Measurements from ENCODE around the gene TMIGD2.
"Not testable (repeated sequence)": the region's sequence is repeated elsewhere in the genome, so short reads cannot be mapped to it uniquely, and the experiment has no call there.

TMIGD2 gene

GRCh38 chr19:4295972-4296771 is 6.0 kb downstream of the TMIGD2 start:
- peak; percentile 81 for DNase-seq

- DNase-seq, result no peak
These were observed 7.8 kb downstream of the TMIGD2 start for GRCh38 chr19:4294389-4294788.

GRCh38 chr19:4292515-4292914 is 9.7 kb downstream of the TMIGD2 start:
- no peak for DNase-seq

GRCh38 chr19:4291184-4291732 is 10.9 kb downstream of the TMIGD2 start:
- DNase-seq, result no peak

GRCh38 chr19:4288091-4288777 is 14.0 kb downstream of the TMIGD2 start:
- DNase-seq, result no peak

- not testable (repeated sequence) for DNase-seq
These were observed 16.0 kb downstream of the TMIGD2 start for GRCh38 chr19:4286141-4286540.

- DNase-seq, result no peak
These were observed 17.2 kb downstream of the TMIGD2 start for GRCh38 chr19:4284974-4285373.

- no peak for DNase-seq
These were observed 17.8 kb downstream of the TMIGD2 start for GRCh38 chr19:4284176-4284958.

GRCh38 chr19:4279530-4280422 is 22.4 kb downstream of the TMIGD2 start:
- DNase-seq, result no peak

- DNase-seq, result no peak
These were observed 23.0 kb downstream of the TMIGD2 start for GRCh38 chr19:4279267-4279529.

- DNase-seq, result no peak
These were observed 23.5 kb downstream of the TMIGD2 start, which contains the start of gene SHD for GRCh38 chr19:4278419-4279266. Gene SHD, plus strand, starts transcription at chr19:4279266. Its CDS starts 798 bp downstream, at chr19:4280064.

GRCh38 chr19:4278010-4278409 is 24.2 kb downstream of the TMIGD2 start:
- no peak for DNase-seq

GRCh38 chr19:4277191-4277696 is 24.9 kb downstream of the TMIGD2 start:
- DNase-seq, result no peak

GRCh38 chr19:4274321-4274686 is 27.9 kb downstream of the TMIGD2 start:
- DNase-seq, result not testable (repeated sequence)

GRCh38 chr19:4272894-4273293 is 29.3 kb downstream of the TMIGD2 start:
- no peak for DNase-seq

- no peak for DNase-seq
These were observed 33.3 kb downstream of the TMIGD2 start for GRCh38 chr19:4268816-4269430.

GRCh38 chr19:4267901-4268815 is 34.0 kb downstream of the TMIGD2 start:
- DNase-seq, result no peak

GRCh38 chr19:4267101-4267900 is 34.9 kb downstream of the TMIGD2 start:
- no peak for DNase-seq
